HG03565 (cell line): Measurements from ENCODE around the gene RRAGD.

Experiments
- ATAC-seq: cut with Tn5 transposase; IDR thresholded peaks from one replicate; pipeline ENCODE4 v1.9.1; 2021; ENCODE audit warnings: mild to moderate bottlenecking, moderate library complexity; ENCODE audit not compliant: unreplicated experiment

Gene RRAGD, protein sequence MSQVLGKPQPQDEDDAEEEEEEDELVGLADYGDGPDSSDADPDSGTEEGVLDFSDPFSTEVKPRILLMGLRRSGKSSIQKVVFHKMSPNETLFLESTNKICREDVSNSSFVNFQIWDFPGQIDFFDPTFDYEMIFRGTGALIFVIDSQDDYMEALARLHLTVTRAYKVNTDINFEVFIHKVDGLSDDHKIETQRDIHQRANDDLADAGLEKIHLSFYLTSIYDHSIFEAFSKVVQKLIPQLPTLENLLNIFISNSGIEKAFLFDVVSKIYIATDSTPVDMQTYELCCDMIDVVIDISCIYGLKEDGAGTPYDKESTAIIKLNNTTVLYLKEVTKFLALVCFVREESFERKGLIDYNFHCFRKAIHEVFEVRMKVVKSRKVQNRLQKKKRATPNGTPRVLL

GRCh38 chr6:89412071-89413005 lies at the start of gene RRAGD:
TSS of gene RRAGD (minus strand) at chr6:89412273. CDS start at chr6:89411993, 280 bp downstream.
- ATAC-seq, result peak; percentile 65

- no peak for ATAC-seq
Measured at GRCh38 chr6:89460713-89461112, 48.6 kb upstream of the RRAGD start.

GRCh38 chr6:89459501-89459900 lies 47.4 kb upstream of the RRAGD start:
- ATAC-seq, result no peak

- no peak for ATAC-seq
Measured at GRCh38 chr6:89458704-89459103, 46.6 kb upstream of the RRAGD start.

- ATAC-seq, result no peak
Measured at GRCh38 chr6:89454300-89454699, 42.2 kb upstream of the RRAGD start.

- no peak for ATAC-seq
Measured at GRCh38 chr6:89452281-89452680, 40.2 kb upstream of the RRAGD start.

- no peak for ATAC-seq
Measured at GRCh38 chr6:89449193-89449592, 37.1 kb upstream of the RRAGD start.

DNA sequence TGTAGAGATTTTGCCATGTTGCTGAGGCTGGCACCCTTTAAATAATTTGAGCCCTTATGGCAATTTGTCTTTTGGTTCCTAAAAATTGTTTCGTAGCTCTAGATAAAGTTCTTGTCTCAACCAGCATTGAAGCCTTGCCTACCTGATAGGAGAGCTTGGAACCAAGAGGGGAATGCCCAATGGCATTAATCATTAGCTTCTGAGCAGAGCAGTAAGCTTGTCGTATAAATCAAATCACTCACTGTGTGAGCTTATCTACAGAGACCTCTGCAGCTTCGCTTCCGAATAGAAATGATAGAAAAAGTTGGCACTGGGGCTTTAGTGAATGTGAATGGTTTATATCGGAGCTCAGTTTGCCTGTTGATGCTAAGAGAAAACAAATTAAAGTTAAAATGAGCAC lies 31.6 kb upstream of the RRAGD start:
- ATAC-seq, result no peak

GRCh38 chr6:89440200-89440599 lies 28.1 kb upstream of the RRAGD start:
- no peak for ATAC-seq

- ATAC-seq, result no peak
Measured at GRCh38 chr6:89439014-89439413, 26.9 kb upstream of the RRAGD start.

GRCh38 chr6:89438248-89438647 lies 26.2 kb upstream of the RRAGD start:
- ATAC-seq, result no peak

DNA sequence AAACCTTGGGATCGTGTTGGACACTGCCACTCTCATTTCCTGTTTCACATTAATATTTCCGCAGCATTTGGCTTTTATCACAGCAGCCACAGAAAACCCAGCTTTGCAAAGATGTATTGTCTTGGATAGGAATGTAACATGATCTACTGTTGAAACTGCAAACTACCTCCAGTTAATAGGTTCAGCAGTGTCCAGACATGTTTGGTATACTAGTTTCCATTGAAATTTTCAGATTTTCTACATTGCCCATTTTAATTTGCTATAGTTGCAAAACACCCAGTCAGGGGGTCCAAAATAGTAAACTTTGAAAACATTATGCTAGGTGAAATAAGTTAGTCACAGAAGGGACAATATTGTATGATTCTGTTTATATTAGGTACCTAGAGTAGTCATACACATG lies 24.2 kb upstream of the RRAGD start:
- no peak for ATAC-seq

GRCh38 chr6:89434954-89435353 lies 22.9 kb upstream of the RRAGD start:
- ATAC-seq, result no peak

DNA sequence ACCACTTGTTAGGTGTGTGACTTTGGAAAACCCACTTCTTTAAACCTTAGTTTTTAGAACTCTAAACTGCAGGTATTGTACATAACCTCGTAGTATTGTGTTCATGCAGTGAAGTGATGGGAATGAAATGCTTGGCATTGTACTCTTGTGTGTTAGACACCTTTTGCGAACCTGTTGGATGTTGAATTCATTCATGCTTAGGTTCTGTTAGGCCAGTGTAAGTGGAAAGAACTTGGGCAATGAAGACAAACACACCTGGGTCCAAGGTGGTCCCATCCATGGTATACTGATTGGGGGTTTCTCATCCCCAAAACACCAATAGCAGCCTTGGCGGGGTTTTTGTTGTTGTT lies 22.1 kb upstream of the RRAGD start:
- no peak for ATAC-seq

DNA sequence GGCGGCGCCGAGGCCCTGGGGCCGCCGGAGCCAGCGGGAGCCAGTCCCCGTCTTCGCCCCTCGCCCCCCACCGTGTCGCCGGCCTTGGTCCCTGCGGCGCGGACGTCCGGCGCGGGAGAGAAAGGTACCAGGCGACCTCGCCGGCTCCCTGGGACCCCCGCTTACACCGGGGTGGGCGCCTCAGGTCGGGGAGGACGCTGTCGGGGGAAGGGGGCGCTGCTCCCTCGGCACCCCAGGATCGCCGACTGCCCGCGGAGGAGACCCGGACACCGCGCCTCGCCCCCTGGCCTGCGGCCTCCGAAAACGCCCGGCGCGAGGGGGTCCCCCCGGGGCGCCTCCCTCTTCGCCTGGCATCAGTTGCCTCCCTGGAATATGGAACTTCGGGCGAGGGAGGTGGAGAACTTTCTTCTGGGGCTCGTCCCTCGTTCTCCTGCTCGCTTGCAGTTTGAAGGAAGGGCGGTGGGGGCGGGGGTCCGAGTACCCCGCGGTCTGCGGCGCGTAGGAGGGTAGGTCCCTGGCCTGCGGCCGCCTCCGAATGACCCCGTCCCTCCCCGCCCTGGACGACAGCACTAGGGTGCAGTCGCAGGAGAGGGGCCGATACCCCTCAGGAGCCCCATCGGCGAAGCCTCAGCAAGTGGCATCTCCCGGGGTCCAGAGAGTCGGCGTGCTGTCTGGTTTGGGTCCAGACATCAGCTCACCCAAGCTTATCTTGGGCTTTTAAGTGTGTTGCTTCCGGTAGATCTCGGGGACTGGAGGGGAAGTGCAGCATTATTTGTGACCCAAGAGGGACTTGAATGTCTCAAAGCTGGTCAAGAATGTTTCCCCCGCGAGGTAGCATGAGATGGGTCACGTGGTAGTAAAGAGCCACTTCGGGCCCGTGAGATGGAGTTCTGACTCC lies 21.4 kb upstream of the RRAGD start:
- peak; percentile 31 for ATAC-seq

GRCh38 chr6:89432875-89433251 lies 20.8 kb upstream of the RRAGD start, which contains the start of gene ANKRD6:
TSS of gene ANKRD6 (plus strand) at chr6:89433152. CDS start at chr6:89566977, 133,825 bp downstream.
- peak; percentile 79 for ATAC-seq

DNA sequence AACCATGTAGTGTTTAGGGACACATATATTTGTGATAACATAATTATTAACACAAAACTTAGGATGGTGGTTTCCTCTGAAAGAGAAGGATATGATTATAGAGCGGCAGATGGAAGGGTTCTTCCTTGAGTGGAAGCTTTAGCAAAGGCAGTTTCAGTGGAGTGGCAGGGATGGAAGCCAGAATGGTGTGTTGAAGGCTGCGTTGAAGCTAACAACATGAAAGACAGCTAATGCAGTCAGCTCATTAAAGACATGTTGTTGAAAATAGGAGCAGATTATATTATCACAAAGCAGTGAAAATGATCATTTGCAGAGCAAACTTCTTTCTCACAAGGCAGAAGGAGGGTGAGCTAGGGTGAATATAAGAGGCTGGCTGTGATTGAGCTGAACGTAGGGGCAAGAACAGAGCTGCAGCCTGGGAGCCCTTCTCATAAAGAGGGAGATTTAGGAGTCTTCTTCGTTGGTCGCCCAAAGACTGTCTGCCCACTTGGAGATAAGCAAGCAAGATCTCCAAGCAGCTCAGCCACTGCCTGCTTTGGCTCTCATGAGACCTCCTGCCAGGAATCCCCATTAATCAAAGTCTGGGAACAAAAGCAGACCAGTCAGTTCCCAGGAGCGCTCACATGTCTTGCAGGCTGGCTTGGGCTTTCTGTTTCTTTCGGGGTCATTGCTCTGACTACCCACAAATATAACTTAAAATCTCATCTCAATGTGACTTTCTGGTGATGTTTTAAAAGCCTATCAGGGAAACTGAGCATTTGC lies 18.3 kb upstream of the RRAGD start:
- ATAC-seq, result no peak

- ATAC-seq, result no peak
Measured at GRCh38 chr6:89416796-89417195, 4.7 kb upstream of the RRAGD start.

DNA sequence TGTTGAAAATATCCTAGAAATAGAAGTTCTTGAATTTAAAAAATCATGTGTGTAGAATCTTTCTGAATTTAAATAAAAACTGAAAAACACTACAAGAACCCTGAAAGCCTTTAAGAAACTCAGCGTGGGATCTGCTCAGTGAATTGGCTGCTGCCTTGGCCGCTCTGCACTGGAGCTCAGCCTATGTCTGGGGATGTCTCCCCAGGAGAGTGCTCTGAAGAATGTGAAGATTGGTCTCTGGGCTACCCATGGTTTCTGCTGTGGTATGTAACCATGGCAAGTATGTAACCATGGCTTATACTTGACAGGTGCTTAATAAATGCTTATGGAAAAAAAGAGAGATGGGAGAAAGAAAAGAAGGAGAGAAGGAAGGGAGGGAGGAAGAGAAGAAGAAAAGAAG lies 3.1 kb upstream of the RRAGD start:
- no peak for ATAC-seq

- no peak for ATAC-seq
Measured at GRCh38 chr6:89414215-89414614, 2.1 kb upstream of the RRAGD start.
